GM21619 (cell line): Measurements from ENCODE around the gene PGBD1.

Experiments used
- ATAC-seq: cut with Tn5 transposase; IDR thresholded peaks from one replicate; pipeline ENCODE4 v1.9.1; 2021; ENCODE audit not compliant: unreplicated experiment

The PGBD1 gene

GRCh38 chr6:28333599-28334018 lies 52.2 kb downstream of the PGBD1 start:
- ATAC-seq: no peak

GRCh38 chr6:28334286-28335039 lies 53.1 kb downstream of the PGBD1 start:
- ATAC-seq: no peak

- ATAC-seq: no peak
These were observed 53.7 kb downstream of the PGBD1 start for GRCh38 chr6:28335040-28335563.

GRCh38 chr6:28335564-28336283 lies 54.4 kb downstream of the PGBD1 start, which contains the start of gene ZSCAN31:
TSS of gene ZSCAN31 (minus strand) at chr6:28336148. CDS start at chr6:28329683, 6,465 bp downstream.
- peak; percentile 85 for ATAC-seq

- peak; percentile 33 for ATAC-seq
These were observed 55.1 kb downstream of the PGBD1 start for GRCh38 chr6:28336284-28337120.

GRCh38 chr6:28337121-28337520 lies 55.7 kb downstream of the PGBD1 start:
- ATAC-seq: no peak

- ATAC-seq: no peak
These were observed 59.1 kb downstream of the PGBD1 start for GRCh38 chr6:28340310-28341095.

- no peak for ATAC-seq
These were observed 62.7 kb downstream of the PGBD1 start for GRCh38 chr6:28343898-28344677.

- ATAC-seq: no peak
These were observed 63.8 kb downstream of the PGBD1 start for GRCh38 chr6:28345201-28345600.

- no peak for ATAC-seq
These were observed 65.7 kb downstream of the PGBD1 start for GRCh38 chr6:28347119-28347518.

- no peak for ATAC-seq
These were observed 68.0 kb downstream of the PGBD1 start for GRCh38 chr6:28349344-28349891.

GRCh38 chr6:28349892-28350737 lies 68.7 kb downstream of the PGBD1 start, which contains the start of gene ZKSCAN3:
TSS of gene ZKSCAN3 (plus strand) at chr6:28349947. CDS start at chr6:28359587, 9,640 bp downstream.
- ATAC-seq: peak; percentile 97

GRCh38 chr6:28351087-28351486 lies 69.7 kb downstream of the PGBD1 start:
- no peak for ATAC-seq

- ATAC-seq: no peak
These were observed 70.1 kb downstream of the PGBD1 start for GRCh38 chr6:28351493-28351925.
